ENCODE measurements around the gene SEMA5A.

SEMA5A gene

GRCh38 chr5:9490494-9491097 lies 55.3 kb downstream of the SEMA5A start:
- H3K9me3 ChIP-seq (ENCODE audit: control insufficient read depth, insufficient read depth, low read length) = no peaks in the 10 kb centered on the region
- no peaks in the 10 kb centered on the region for H3K36me3 ChIP-seq (ENCODE audit: insufficient read depth, low read length)
- no peak overlapping the region for H3K9ac ChIP-seq (ENCODE audit: low read depth, low read length)
- H3K4me1 ChIP-seq (ENCODE audit: insufficient read depth, low read length) = no peaks in the 10 kb centered on the region

GRCh38 chr5:9483779-9484178 lies 62.1 kb downstream of the SEMA5A start:
- H3K9ac ChIP-seq (ENCODE audit: low read depth, low read length) = no peak overlapping the region
- no peaks in the 10 kb centered on the region for H3K36me3 ChIP-seq (ENCODE audit: insufficient read depth, low read length)

GRCh38 chr5:9483243-9483642 lies 62.6 kb downstream of the SEMA5A start:
- Histone ChIP-seq H3K36me3 (ENCODE audit: insufficient read depth, low read length) (no peaks in the 10 kb centered on the region), H3K9ac (ENCODE audit: low read depth, low read length) (no peak overlapping the region), H3K9me3 (ENCODE audit: control insufficient read depth, insufficient read depth, low read length) (peaks cover 7% of the 10 kb centered on the region; the same call in 1 of the 2 replicates), H3K4me1 (ENCODE audit: insufficient read depth, low read length) (peaks cover 10% of the 10 kb centered on the region; the same call in 1 of the 2 replicates)

More at GRCh38 chr5:9483779-9484178, 62.1 kb downstream of the SEMA5A start:
- Histone ChIP-seq H3K4me1 (ENCODE audit: insufficient read depth, low read length) (peaks cover 10% of the 10 kb centered on the region; the same call in 1 of the 2 replicates), H3K9me3 (ENCODE audit: control insufficient read depth, insufficient read depth, low read length) (peaks cover 7% of the 10 kb centered on the region; the same call in 1 of the 2 replicates)

- H3K36me3 ChIP-seq (ENCODE audit: insufficient read depth, low read length) = no peaks in the 10 kb centered on the region
- H3K9me3 ChIP-seq (ENCODE audit: control insufficient read depth, insufficient read depth, low read length) = peaks cover 7% of the 10 kb centered on the region; the same call in 1 of the 2 replicates
- no peak overlapping the region for H3K9ac ChIP-seq (ENCODE audit: low read depth, low read length)
- peaks cover 10% of the 10 kb centered on the region; the same call in 1 of the 2 replicates for H3K4me1 ChIP-seq (ENCODE audit: insufficient read depth, low read length)
These were observed 63.5 kb downstream of the SEMA5A start for GRCh38 chr5:9482381-9482780.

- H3K9me3 ChIP-seq (ENCODE audit: control insufficient read depth, insufficient read depth, low read length) = peaks cover 7% of the 10 kb centered on the region; the same call in 1 of the 2 replicates
- H3K9ac ChIP-seq (ENCODE audit: low read depth, low read length) = no peak overlapping the region
- no peaks in the 10 kb centered on the region for H3K36me3 ChIP-seq (ENCODE audit: insufficient read depth, low read length)
- H3K4me1 ChIP-seq (ENCODE audit: insufficient read depth, low read length) = peaks cover 10% of the 10 kb centered on the region; the same call in 1 of the 2 replicates
These were observed 65.4 kb downstream of the SEMA5A start for GRCh38 chr5:9480499-9480898.

GRCh38 chr5:9479990-9480389 lies 65.9 kb downstream of the SEMA5A start:
- peaks cover 10% of the 10 kb centered on the region; the same call in 1 of the 2 replicates for H3K4me1 ChIP-seq (ENCODE audit: insufficient read depth, low read length)
- H3K9me3 ChIP-seq (ENCODE audit: control insufficient read depth, insufficient read depth, low read length) = peaks cover 7% of the 10 kb centered on the region; the same call in 1 of the 2 replicates

GRCh38 chr5:9479361-9479760 lies 66.5 kb downstream of the SEMA5A start:
- H3K4me1 ChIP-seq (ENCODE audit: insufficient read depth, low read length) = peaks cover 10% of the 10 kb centered on the region; the same call in 1 of the 2 replicates
- no peak overlapping the region for H3K9ac ChIP-seq (ENCODE audit: low read depth, low read length)
- peaks cover 7% of the 10 kb centered on the region; the same call in 1 of the 2 replicates for H3K9me3 ChIP-seq (ENCODE audit: control insufficient read depth, insufficient read depth, low read length)
- H3K36me3 ChIP-seq (ENCODE audit: insufficient read depth, low read length) = no peaks in the 10 kb centered on the region

More at GRCh38 chr5:9479990-9480389, 65.9 kb downstream of the SEMA5A start:
- no peaks in the 10 kb centered on the region for H3K36me3 ChIP-seq (ENCODE audit: insufficient read depth, low read length)
- no peak overlapping the region for H3K9ac ChIP-seq (ENCODE audit: low read depth, low read length)

- H3K9me3 ChIP-seq (ENCODE audit: control insufficient read depth, insufficient read depth, low read length) = peaks cover 6% of the 10 kb centered on the region; the same call in 1 of the 2 replicates
These were observed 68.3 kb downstream of the SEMA5A start for GRCh38 chr5:9477537-9477936.

GRCh38 chr5:9474219-9475002 lies 71.5 kb downstream of the SEMA5A start:
- H3K9ac ChIP-seq (ENCODE audit: low read depth, low read length) = no peak overlapping the region
- no peaks in the 10 kb centered on the region for H3K4me1 ChIP-seq (ENCODE audit: insufficient read depth, low read length)
- H3K36me3 ChIP-seq (ENCODE audit: insufficient read depth, low read length) = no peaks in the 10 kb centered on the region

More at GRCh38 chr5:9477537-9477936, 68.3 kb downstream of the SEMA5A start:
- Histone ChIP-seq H3K36me3 (ENCODE audit: insufficient read depth, low read length) (no peaks in the 10 kb centered on the region), H3K4me1 (ENCODE audit: insufficient read depth, low read length) (no peaks in the 10 kb centered on the region), H3K9ac (ENCODE audit: low read depth, low read length) (no peak overlapping the region)

GRCh38 chr5:9473624-9474023 lies 72.3 kb downstream of the SEMA5A start:
- H3K4me1 ChIP-seq (ENCODE audit: insufficient read depth, low read length) = no peaks in the 10 kb centered on the region
- H3K9ac ChIP-seq (ENCODE audit: low read depth, low read length) = no peak overlapping the region
- H3K9me3 ChIP-seq (ENCODE audit: control insufficient read depth, insufficient read depth, low read length) = no peaks in the 10 kb centered on the region
- H3K36me3 ChIP-seq (ENCODE audit: insufficient read depth, low read length) = no peaks in the 10 kb centered on the region

More at GRCh38 chr5:9474219-9475002, 71.5 kb downstream of the SEMA5A start:
- H3K9me3 ChIP-seq (ENCODE audit: control insufficient read depth, insufficient read depth, low read length) = no peaks in the 10 kb centered on the region

- H3K9ac ChIP-seq (ENCODE audit: low read depth, low read length) = no peak overlapping the region
- H3K36me3 ChIP-seq (ENCODE audit: insufficient read depth, low read length) = no peaks in the 10 kb centered on the region
- no peaks in the 10 kb centered on the region for H3K9me3 ChIP-seq (ENCODE audit: control insufficient read depth, insufficient read depth, low read length)
- H3K4me1 ChIP-seq (ENCODE audit: insufficient read depth, low read length) = no peaks in the 10 kb centered on the region; the same call in 1 of the 2 replicates
These were observed 75.5 kb downstream of the SEMA5A start for GRCh38 chr5:9470410-9470809.

GRCh38 chr5:9468060-9468388 lies 77.9 kb downstream of the SEMA5A start:
- Histone ChIP-seq H3K9ac (ENCODE audit: low read depth, low read length) (no peak overlapping the region), H3K4me1 (ENCODE audit: insufficient read depth, low read length) (no peaks in the 10 kb centered on the region; the same call in 1 of the 2 replicates), H3K9me3 (ENCODE audit: control insufficient read depth, insufficient read depth, low read length) (no peaks in the 10 kb centered on the region), H3K36me3 (ENCODE audit: insufficient read depth, low read length) (no peaks in the 10 kb centered on the region)

GRCh38 chr5:9467199-9468059 lies 78.4 kb downstream of the SEMA5A start:
- no peaks in the 10 kb centered on the region for H3K9me3 ChIP-seq (ENCODE audit: control insufficient read depth, insufficient read depth, low read length)
- no peaks in the 10 kb centered on the region; the same call in 1 of the 2 replicates for H3K4me1 ChIP-seq (ENCODE audit: insufficient read depth, low read length)
- H3K9ac ChIP-seq (ENCODE audit: low read depth, low read length) = no peak overlapping the region
- no peaks in the 10 kb centered on the region for H3K36me3 ChIP-seq (ENCODE audit: insufficient read depth, low read length)

GRCh38 chr5:9466697-9467096 lies 79.2 kb downstream of the SEMA5A start:
- H3K9me3 ChIP-seq (ENCODE audit: control insufficient read depth, insufficient read depth, low read length) = no peaks in the 10 kb centered on the region
- H3K4me1 ChIP-seq (ENCODE audit: insufficient read depth, low read length) = no peaks in the 10 kb centered on the region; the same call in 1 of the 2 replicates
- no peaks in the 10 kb centered on the region for H3K36me3 ChIP-seq (ENCODE audit: insufficient read depth, low read length)
- no peak overlapping the region for H3K9ac ChIP-seq (ENCODE audit: low read depth, low read length)

All from ES-I3 (cell line).